IMR-90 (cell line): ENCODE results near the gene SNRPD2. TPM values are rescaled to one million over a fixed set of nuclear protein-coding genes. Genes with fewer than 3 reads are reported as not detected.

ENCODE experiments used
- ATAC-seq: fragments of 200-7000 bp; cut with Tn5 transposase; 2 replicates; pipeline ENCODE4 v1.9.1; 2020; ENCODE audit warnings: low read depth, mild to moderate bottlenecking, moderate library complexity
- BruUV-seq: library from RNA; stranded (reverse); fragments of 400-500 nt; replicated peaks from 2 replicates; lab custom pipeline; 2021; lab: Mats Ljungman, UMichigan
- CTCF ChIA-PET: fragments of 300-600 bp; formaldehyde crosslinking; extraction: SDS; loops from one replicate; lab custom pipeline; 2021; ENCODE audit warnings: antibody characterized with exemption; lab: Yijun Ruan, JAX
- POLR2A ChIA-PET: fragments of 300-600 bp; sonication (Branson Sonifier 250); formaldehyde crosslinking; loops from one replicate; lab custom pipeline; 2022; ENCODE audit warnings: antibody characterized with exemption; ENCODE audit not compliant: unreplicated experiment; lab: Charles Lee
- DNase-seq: peaks from one replicate; pipeline ENCODE4 v3.0.0; 2013
- H2AFZ ChIP-seq: replicated peaks from 2 replicates; pipeline ENCODE3; 2013; ENCODE audit warnings: low read length, mild to moderate bottlenecking; ENCODE audit not compliant: poor library complexity
- H2AK5ac ChIP-seq: 2 replicates; pipeline ENCODE4 v1.6.1; 2013; ENCODE audit warnings: low read depth, low read length, inconsistent platforms
- H2AK9ac ChIP-seq: replicated peaks from 2 replicates; pipeline ENCODE3; 2013; ENCODE audit warnings: mild to moderate bottlenecking, low read depth, low read length, moderate library complexity; ENCODE audit not compliant: poor library complexity
- H2BK120ac ChIP-seq: 2 replicates; pipeline ENCODE4 v1.6.1; 2013; ENCODE audit warnings: low read depth, low read length, inconsistent platforms
- H2BK15ac ChIP-seq: 3 replicates; pipeline ENCODE4 v1.6.1; 2013; ENCODE audit warnings: low read depth, low read length, inconsistent platforms
- H2BK20ac ChIP-seq: 2 replicates; pipeline ENCODE4 v1.6.1; 2013; ENCODE audit warnings: low read depth, mild to moderate bottlenecking, inconsistent platforms, low read length, moderate library complexity
- H2BK5ac ChIP-seq: 2 replicates; pipeline ENCODE4 v1.6.1; 2013; ENCODE audit warnings: mild to moderate bottlenecking, low read depth, low read length, inconsistent platforms; ENCODE audit not compliant: poor library complexity, severe bottlenecking
- H3K14ac ChIP-seq: replicated peaks from 2 replicates; pipeline ENCODE4 v1.6.1; 2013; ENCODE audit warnings: low read depth, low read length, inconsistent platforms
- H3K18ac ChIP-seq: 2 replicates; pipeline ENCODE4 v1.6.1; 2013; ENCODE audit warnings: low read depth, low read length, control low read depth
- H3K23ac ChIP-seq: 2 replicates; pipeline ENCODE4 v1.6.1; 2013; ENCODE audit warnings: low read depth, low read length, inconsistent platforms
- H3K27ac ChIP-seq: 2 replicates; pipeline ENCODE4 v1.5.1; 2013; ENCODE audit warnings: mild to moderate bottlenecking, control low read depth, low read length; ENCODE audit not compliant: insufficient read depth
- H3K27me3 ChIP-seq: 2 replicates; pipeline ENCODE4 v1.6.1; 2013; ENCODE audit warnings: low read length; ENCODE audit not compliant: control insufficient read depth, insufficient read depth
- H3K36me3 ChIP-seq: 2 replicates; pipeline ENCODE4 v1.6.1; 2013; ENCODE audit warnings: low read length, mixed read lengths; ENCODE audit not compliant: control insufficient read depth, insufficient read depth
- H3K4ac ChIP-seq: 2 replicates; pipeline ENCODE4 v1.6.1; 2013; ENCODE audit warnings: low read depth, low read length, inconsistent platforms
- H3K4me1 ChIP-seq: 2 replicates; pipeline ENCODE4 v1.6.1; 2013; ENCODE audit warnings: low read length, mixed read lengths; ENCODE audit not compliant: control insufficient read depth, insufficient read depth
- H3K4me2 ChIP-seq: 2 replicates; pipeline ENCODE4 v1.6.1; 2013; ENCODE audit warnings: low read depth, mild to moderate bottlenecking, control low read depth, low read length, moderate library complexity
- H3K4me3 ChIP-seq: 2 replicates; pipeline ENCODE4 v1.5.1; 2013; ENCODE audit warnings: low read depth, mild to moderate bottlenecking, control low read depth, low read length, moderate library complexity; ENCODE audit not compliant: insufficient read depth
- H3K56ac ChIP-seq: 2 replicates; pipeline ENCODE4 v1.6.1; 2013; ENCODE audit warnings: low read length, inconsistent platforms; ENCODE audit not compliant: insufficient read depth; ENCODE audit errors: extremely low read depth
- H3K79me1 ChIP-seq, 2 experiments: 2 replicates each; pipeline ENCODE4 v1.6.1; 2013; ENCODE audit warnings: low read length in 2 of 2, inconsistent platforms in 1 of 2, low read depth in 1 of 2
- H3K9ac ChIP-seq: 2 replicates; pipeline ENCODE4 v1.6.1; 2013; ENCODE audit warnings: low read depth, low read length, control low read depth
- H3K9me1 ChIP-seq: 2 replicates; pipeline ENCODE4 v1.6.1; 2013; ENCODE audit warnings: low read length, inconsistent platforms; ENCODE audit not compliant: insufficient read depth
- H3K9me3 ChIP-seq: 2 replicates; pipeline ENCODE4 v1.6.1; 2013; ENCODE audit warnings: low read length; ENCODE audit not compliant: control insufficient read depth, insufficient read depth
- H4K20me1 ChIP-seq: 2 replicates; pipeline ENCODE4 v1.6.1; 2013; ENCODE audit warnings: low read length, inconsistent platforms; ENCODE audit not compliant: insufficient read depth
- H4K5ac ChIP-seq: 2 replicates; pipeline ENCODE4 v1.6.1; 2013; ENCODE audit warnings: mild to moderate bottlenecking, low read depth, low read length, control low read depth
- H4K8ac ChIP-seq, 2 experiments: 2 replicates each; pipeline ENCODE4 v1.6.1; 2013; ENCODE audit warnings: low read depth in 2 of 2, low read length in 2 of 2, control low read depth in 1 of 2, inconsistent platforms in 1 of 2
- H4K91ac ChIP-seq: 2 replicates; pipeline ENCODE4 v1.6.1; 2013; ENCODE audit warnings: low read depth, low read length, inconsistent platforms; ENCODE audit not compliant: insufficient read depth
- CTCF ChIP-seq: conservative IDR thresholded peaks from 2 replicates; pipeline ENCODE4 v1.5.1; 2012; ENCODE audit warnings: mild to moderate bottlenecking, low read depth, low read length, improper control_type of control experiment
- WGBS, 2 experiments: methylation state at CpG; one replicate each; pipeline versions ENCODE4 v1.1.5 to v1.1.7; 2013; ENCODE audit warnings: missing lambda C conversion rate in 2 of 2; ENCODE audit not compliant: insufficient read length in 1 of 2; ENCODE audit errors: extremely low coverage in 2 of 2; 5-methylcytosine and 5-hydroxymethylcytosine counted together
- dilution Hi-C: fragments of 300-500 bp; cut with HindIII; formaldehyde crosslinking; loops from one replicate; pipeline ENCODE4 v1.14.3; 2018; ENCODE audit warnings: low sequenced_read_pairs; ENCODE audit not compliant: unreplicated experiment
- in situ Hi-C: fragments of 300-500 bp; cut with MboI; formaldehyde crosslinking; loops from 3 replicates; pipeline ENCODE4 v1.14.3; 2019; ENCODE audit warnings: low sequenced_read_pairs, inconsistent platforms, mixed read lengths
- intact Hi-C: fragments of 100-400 bp; cut with micrococcal nuclease; formaldehyde crosslinking; loops from 2 replicates; pipeline ENCODE4 v1.10.0; 2022
- polyA plus RNA-seq, 3 experiments: library from polyadenylated mRNA; depleted of rRNA; stranded (reverse); fragments of >200 nt; gene quantifications; 2 replicates each; pipeline ENCODE4 v1.2.3, GENCODE V29; 2012; ENCODE audit warnings: low replicate concordance in 1 of 3
- total RNA-seq: library from RNA; depleted of rRNA; stranded (reverse); fragments of >200 nt; gene quantifications from 2 replicates; pipeline ENCODE4 v1.2.3, GENCODE V29; 2012

SNRPD2 gene
- total and polyA plus RNA-seq, 2 of the 4 experiments (the other 2 are of a cell fraction): 587 to 877 TPM

GRCh38 chr19:45653634-45654033 is 38.1 kb downstream of the SNRPD2 start:
- Histone ChIP-seq H3K4me3 (no peak overlapping the region), H2BK20ac (no peak overlapping the region), H3K27ac (no peak overlapping the region), H3K27me3 (peaks cover 7% of the 10 kb centered on the region), H4K8ac (no peak overlapping the region), H3K18ac (no peak overlapping the region), H2AK5ac (no peak overlapping the region), H4K91ac (no peak overlapping the region), H3K9me1 (no peaks in the 10 kb centered on the region), H2BK120ac (no peak overlapping the region), H3K79me1 (no peaks in the 10 kb centered on the region), H3K23ac (no peak overlapping the region), H3K9ac (no peak overlapping the region), H3K36me3 (no peaks in the 10 kb centered on the region), H2AK9ac (no peak overlapping the region), H3K4me1 (no peaks in the 10 kb centered on the region), H4K20me1 (no peaks in the 10 kb centered on the region; the same call in 1 of the 2 replicates), H3K9me3 (no peaks in the 10 kb centered on the region), H3K4me2 (no peak overlapping the region), H4K5ac (no peak overlapping the region), H3K4ac (no peak overlapping the region), H2BK5ac (no peak overlapping the region), H3K56ac (no peak overlapping the region), H2BK15ac (no peak overlapping the region), H3K14ac (no peak overlapping the region), H2AFZ (no peak overlapping the region)
- BruUV-seq: no TSS peak
- in situ Hi-C loops (no loop called here), dilution Hi-C loops (no loop called here), intact Hi-C loops (no loop called here)
- DNase-seq (no peak), ATAC-seq (no peak)
- no peak for TF ChIP-seq CTCF
- CTCF ChIA-PET: no interaction called here
- 80% methylated on average over 1 of the region's 5 CpGs; no CpG with 5 or more reads in 1 of the 2 experiments for WGBS, 2 experiments
- POLR2A ChIA-PET: no interaction called here
